H1 (cell line): Measurements from ENCODE around the gene EXOSC7. TPM values are rescaled to one million over a fixed set of nuclear protein-coding genes. Genes with fewer than 3 reads are reported as not detected.

ENCODE experiments used
- ASH2L ChIP-seq: fragments of 200-600, 300-600 bp; sonication (generic); IDR thresholded peaks from one replicate; pipeline ENCODE4 v1.7.1; 2017; ENCODE audit warnings: low read length
- ATF2 ChIP-seq: IDR thresholded peaks from 2 replicates; pipeline ENCODE4 v1.6.1; 2012; ENCODE audit warnings: low read length, inconsistent platforms
- CTBP2 ChIP-seq: IDR thresholded peaks from 2 replicates; pipeline ENCODE4 v1.7.0; 2011; ENCODE audit warnings: borderline replicate concordance, mild to moderate bottlenecking, moderate library complexity, mixed read lengths, low read length; ENCODE audit not compliant: insufficient read depth, insufficient read length
- EZH2 ChIP-seq: fragments of 200-600 bp; sonication (generic); IDR thresholded peaks from 2 replicates; pipeline ENCODE4 v1.7.1; 2012; ENCODE audit warnings: low read depth, mild to moderate bottlenecking, moderate library complexity, low read length, inconsistent platforms; ENCODE audit not compliant: severe bottlenecking
- JUN ChIP-seq: IDR thresholded peaks from 2 replicates; pipeline ENCODE4 v1.6.1; 2011; ENCODE audit warnings: low read depth, mild to moderate bottlenecking, improper control_type of control experiment, low read length
- MAFK ChIP-seq: IDR thresholded peaks from 2 replicates; pipeline ENCODE4 v1.6.1; 2012; ENCODE audit warnings: low read depth, mild to moderate bottlenecking, improper control_type of control experiment, low read length
- SAP30 ChIP-seq: fragments of 300-600 bp; sonication (generic); IDR thresholded peaks from 2 replicates; pipeline ENCODE4 v1.7.1; 2012; ENCODE audit warnings: low read length, moderate library complexity, mild to moderate bottlenecking, inconsistent platforms; ENCODE audit not compliant: insufficient read depth, insufficient replicate concordance
- ZNF274 ChIP-seq: IDR thresholded peaks from 2 replicates; pipeline ENCODE4 v1.7.0; 2012; ENCODE audit warnings: low read length, borderline replicate concordance; ENCODE audit errors: extremely low read depth
- polyA plus RNA-seq, 7 experiments: library from polyadenylated mRNA; depleted of rRNA in 3 of 7; stranded (reverse) in 5 of 7; unstranded in 2 of 7; fragments of >200 nt in 5 of 7; fragments of 200-250 nt in 2 of 7; gene quantifications; 1 replicate in 5 of 7; 2 replicates in 1 of 7; 4 replicates in 1 of 7; pipeline versions ENCODE4 v1.2.1 to v1.2.3, GENCODE V29; 2011 to 2013; ENCODE audit warnings: missing spikeins in 2 of 7, mixed read lengths in 2 of 7
- total RNA-seq: library from RNA; stranded (reverse); fragmentation: NEBNext Ultra II Directional; extraction: Animal tissue kit (Norgen Biotek cat#: 25700); gene quantifications from 2 replicates; pipeline ENCODE4 v1.2.1, GENCODE V29; 2021

Gene EXOSC7
- total and polyA plus RNA-seq, 2 of the 8 experiments (the other 6 are each of a cell fraction or from before 2014, with no cell fraction given), result 92.7 to 94.5 TPM

- no peak for TF ChIP-seq EZH2
- no peak for TF ChIP-seq ZNF274
- TF ChIP-seq SAP30, result no peak
- TF ChIP-seq JUN, result no peak
- TF ChIP-seq ASH2L, result no peak
- TF ChIP-seq ATF2, result no peak
- no peak for TF ChIP-seq MAFK
- TF ChIP-seq CTBP2, result no peak
Measured at GRCh38 chr3:45002139-45002660, 26.2 kb downstream of the EXOSC7 start (continued).
